Trophoblast cell (in vitro differentiated cells and primary cell): Measurements from ENCODE around the gene TP53I3. TPM values are rescaled to one million over a fixed set of nuclear protein-coding genes. Genes with fewer than 3 reads are reported as not detected.
A peak's percentile ranks its signal among the peaks of the same experiment; 100 is the strongest.

ENCODE experiments used
- DNase-seq, 2 donors: peaks; one replicate each; pipeline ENCODE4 v3.0.0-alpha.2; 2016
- H2AFZ ChIP-seq: 2 replicates; pipeline ENCODE4 v1.6.1; 2013; ENCODE audit warnings: low read length, moderate library complexity, mild to moderate bottlenecking; ENCODE audit not compliant: insufficient read depth, poor library complexity
- H2AK5ac ChIP-seq: 2 replicates; pipeline ENCODE4 v1.6.1; 2013; ENCODE audit warnings: mild to moderate bottlenecking, low read length
- H2BK120ac ChIP-seq: 2 replicates; pipeline ENCODE4 v1.6.1; 2013; ENCODE audit warnings: low read length, mild to moderate bottlenecking, moderate library complexity; ENCODE audit not compliant: insufficient read depth, poor library complexity
- H2BK12ac ChIP-seq: 2 replicates; pipeline ENCODE4 v1.6.1; 2013; ENCODE audit warnings: mild to moderate bottlenecking, low read length, moderate library complexity
- H2BK5ac ChIP-seq: 2 replicates; pipeline ENCODE4 v1.6.1; 2013; ENCODE audit warnings: low read length, low read depth, moderate library complexity, mild to moderate bottlenecking; ENCODE audit not compliant: poor library complexity
- H3K14ac ChIP-seq: 2 replicates; pipeline ENCODE4 v1.6.1; 2013; ENCODE audit warnings: mild to moderate bottlenecking, low read length
- H3K18ac ChIP-seq: 2 replicates; pipeline ENCODE4 v1.6.1; 2013; ENCODE audit warnings: mild to moderate bottlenecking, low read length
- H3K23ac ChIP-seq: 2 replicates; pipeline ENCODE4 v1.6.1; 2013; ENCODE audit warnings: low read length
- H3K27ac ChIP-seq: 2 replicates; pipeline ENCODE4 v1.5.1; 2013; ENCODE audit warnings: low read depth, mild to moderate bottlenecking, inconsistent platforms, low read length, moderate library complexity
- H3K27me3 ChIP-seq: 2 replicates; pipeline ENCODE4 v1.6.1; 2013; ENCODE audit warnings: inconsistent platforms, mild to moderate bottlenecking, low read length, moderate library complexity; ENCODE audit not compliant: insufficient read depth
- H3K36me3 ChIP-seq, 2 experiments: 1 replicate in 1 of 2; 2 replicates in 1 of 2; pipeline ENCODE4 v1.6.1; 2013; ENCODE audit warnings: low read length in 2 of 2, mild to moderate bottlenecking in 2 of 2, moderate library complexity in 1 of 2; ENCODE audit not compliant: insufficient read depth in 2 of 2, control insufficient read depth in 1 of 2
- H3K4ac ChIP-seq: 2 replicates; pipeline ENCODE4 v1.6.1; 2013; ENCODE audit warnings: low read depth, mild to moderate bottlenecking, low read length, moderate library complexity
- H3K4me1 ChIP-seq, 2 experiments: 1 replicate in 1 of 2; 2 replicates in 1 of 2; pipeline ENCODE4 v1.6.1; 2013; ENCODE audit warnings: low read length in 2 of 2, mild to moderate bottlenecking in 2 of 2, moderate library complexity in 1 of 2; ENCODE audit not compliant: insufficient read depth in 2 of 2, control insufficient read depth in 1 of 2
- H3K4me2 ChIP-seq: 2 replicates; pipeline ENCODE4 v1.6.1; 2013; ENCODE audit warnings: inconsistent platforms, mild to moderate bottlenecking, low read length, moderate library complexity
- H3K4me3 ChIP-seq: 2 replicates; pipeline ENCODE4 v1.5.1; 2013; ENCODE audit warnings: mild to moderate bottlenecking, low read depth, low read length, inconsistent platforms
- H3K79me1 ChIP-seq: one replicate; pipeline ENCODE4 v1.6.1; 2013; ENCODE audit warnings: low read length
- H3K79me2 ChIP-seq: 2 replicates; pipeline ENCODE4 v1.6.1; 2013; ENCODE audit warnings: low read length, mild to moderate bottlenecking; ENCODE audit not compliant: control insufficient read depth, insufficient read depth, poor library complexity
- H3K9ac ChIP-seq: 2 replicates; pipeline ENCODE4 v1.6.1; 2013; ENCODE audit warnings: mild to moderate bottlenecking, low read length
- H3K9me3 ChIP-seq: 2 replicates; pipeline ENCODE4 v1.6.1; 2013; ENCODE audit warnings: low read depth, mild to moderate bottlenecking, control low read depth, inconsistent platforms, low read length; ENCODE audit not compliant: insufficient read depth
- H4K12ac ChIP-seq: 2 replicates; pipeline ENCODE4 v1.6.1; 2013; ENCODE audit warnings: low read depth, mild to moderate bottlenecking, low read length, moderate library complexity
- H4K8ac ChIP-seq: 2 replicates; pipeline ENCODE4 v1.6.1; 2013; ENCODE audit warnings: low read depth, mild to moderate bottlenecking, low read length, moderate library complexity
- H4K91ac ChIP-seq: one replicate; pipeline ENCODE4 v1.6.1; 2013; ENCODE audit warnings: low read depth, mild to moderate bottlenecking, low read length, moderate library complexity
- whole genome bisulfite sequencing: extraction: QIAGEN DNeasy Blood & Tissue Kit; methylation state at CpG from one replicate; pipeline ENCODE4 v1.1.7; 2013; ENCODE audit warnings: missing lambda C conversion rate; ENCODE audit not compliant: insufficient read length, insufficient coverage; ENCODE audit errors: extremely low coverage; 5-methylcytosine and 5-hydroxymethylcytosine counted together
- polyA plus RNA-seq: library from polyadenylated mRNA; stranded (reverse); fragments of 200-250 nt; gene quantifications from 2 replicates; pipeline ENCODE4 v1.2.3, GENCODE V29; 2013

The TP53I3 gene, protein sequence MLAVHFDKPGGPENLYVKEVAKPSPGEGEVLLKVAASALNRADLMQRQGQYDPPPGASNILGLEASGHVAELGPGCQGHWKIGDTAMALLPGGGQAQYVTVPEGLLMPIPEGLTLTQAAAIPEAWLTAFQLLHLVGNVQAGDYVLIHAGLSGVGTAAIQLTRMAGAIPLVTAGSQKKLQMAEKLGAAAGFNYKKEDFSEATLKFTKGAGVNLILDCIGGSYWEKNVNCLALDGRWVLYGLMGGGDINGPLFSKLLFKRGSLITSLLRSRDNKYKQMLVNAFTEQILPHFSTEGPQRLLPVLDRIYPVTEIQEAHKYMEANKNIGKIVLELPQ
- 33.8 and 34.1 TPM in 2 replicates for polyA plus RNA-seq

DNA sequence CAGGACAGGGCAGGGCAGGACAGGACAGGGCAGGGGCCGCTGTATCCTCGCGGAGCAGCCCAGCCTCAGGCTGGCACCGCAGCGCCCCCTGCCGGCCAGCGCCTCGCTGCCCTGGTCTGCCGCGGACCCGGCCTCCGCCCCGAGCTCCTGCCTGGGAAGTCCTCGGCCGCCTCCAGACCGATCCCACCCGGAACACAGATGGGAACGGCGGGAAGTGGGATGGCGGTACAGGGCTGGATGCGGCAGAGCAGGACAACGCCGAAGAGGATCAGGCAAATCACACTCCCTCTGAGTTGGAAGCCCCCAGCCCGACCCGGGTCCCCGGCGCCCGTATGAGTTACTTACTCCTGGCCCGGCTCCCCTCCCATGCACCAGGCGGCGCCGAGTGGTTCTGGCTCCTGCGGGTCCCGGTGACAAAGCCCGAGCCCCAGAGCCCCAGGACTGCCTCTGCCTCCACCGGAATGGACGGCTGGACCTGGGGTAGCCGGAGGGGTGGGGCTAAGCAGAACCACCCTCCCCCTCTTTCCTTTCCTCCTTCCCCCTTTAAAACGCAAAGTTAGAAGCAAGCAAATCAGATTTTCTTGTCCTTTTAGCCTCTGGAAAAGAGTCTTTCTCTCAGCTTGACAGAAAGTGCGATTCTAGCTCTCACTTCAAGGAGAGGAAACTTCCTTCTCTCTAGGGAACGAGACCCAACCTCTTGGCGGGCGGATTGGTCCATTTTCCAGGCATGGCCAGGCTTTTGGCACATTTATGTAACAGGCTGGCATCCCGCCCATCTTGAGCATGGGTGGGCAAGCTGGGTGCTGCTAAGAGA is at the start of gene TP53I3:
TSS of gene TP53I3 (minus strand) at position 449 of the 814 bp plus-strand sequence. CDS start 508 bp downstream, outside the sequence.
- H3K27ac ChIP-seq, result peak within 1 kb of the TSS; percentile 85
- peaks cover 14% of the 10 kb centered on the region for H3K79me1 ChIP-seq
- H3K14ac ChIP-seq, result peak within 1 kb of the TSS; percentile 67
- DNase-seq, result peak; percentile 85 to 96
- H3K36me3 ChIP-seq, result peaks cover 7 to 20% of the 10 kb centered on the region in 2 experiments
- peak within 1 kb of the TSS; percentile 92 for H3K4me2 ChIP-seq
- peak within 1 kb of the TSS; percentile 79 for H4K8ac ChIP-seq
- no peaks in the 10 kb centered on the region for H3K9me3 ChIP-seq
- peak within 1 kb of the TSS; percentile 68 for H2AFZ ChIP-seq
- H3K4me3 ChIP-seq, result peak within 1 kb of the TSS; percentile 82
- peak within 1 kb of the TSS; percentile 42 for H2BK12ac ChIP-seq
- peak within 1 kb of the TSS; percentile 88 for H4K12ac ChIP-seq
- WGBS, result 100% methylated on average over 1 of the region's 44 CpGs
- H3K18ac ChIP-seq, result peak within 1 kb of the TSS; percentile 78
- peaks cover 4% of the 10 kb centered on the region for H3K79me2 ChIP-seq
- H3K9ac ChIP-seq, result peak within 1 kb of the TSS; percentile 88
- peak within 1 kb of the TSS; percentile 29 for H2BK120ac ChIP-seq
- H3K23ac ChIP-seq, result no peak within 1 kb of the TSS
- no peaks in the 10 kb centered on the region for H3K27me3 ChIP-seq
- H3K4ac ChIP-seq, result peak within 1 kb of the TSS; percentile 90
- H3K4me1 ChIP-seq, result peaks cover 7% of the 10 kb centered on the region in 2 experiments
- peak within 1 kb of the TSS; percentile 89 for H4K91ac ChIP-seq
- peak within 1 kb of the TSS; percentile 19 for H2AK5ac ChIP-seq
- H2BK5ac ChIP-seq, result peak within 1 kb of the TSS; percentile 77

DNA sequence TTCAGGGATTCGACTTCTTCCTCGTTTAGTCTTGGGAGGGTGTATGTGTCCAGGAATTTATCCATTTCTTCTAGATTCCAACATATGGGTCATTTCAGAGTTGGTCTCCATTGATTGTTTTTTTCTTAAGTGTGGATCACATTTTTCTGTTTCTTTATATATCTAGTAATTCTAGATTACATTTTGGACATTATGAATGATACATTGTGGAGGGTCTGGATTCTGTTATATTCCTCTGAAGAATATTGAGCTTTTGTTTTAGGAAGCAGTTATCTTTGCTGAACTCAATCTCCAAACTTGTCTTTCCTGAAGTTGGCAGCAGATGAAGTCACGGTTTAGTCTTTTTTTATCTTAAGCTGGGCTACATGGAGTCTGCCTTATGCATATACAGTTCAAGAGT is 47.9 kb upstream of the TP53I3 start:
- Histone ChIP-seq H3K36me3 (no peaks in the 10 kb centered on the region), H3K4me3 (no peak overlapping the region), H3K9ac (no peak overlapping the region), H2AFZ (no peak overlapping the region), H3K27ac (no peak overlapping the region), H3K27me3 (no peaks in the 10 kb centered on the region), H4K8ac (no peak overlapping the region), H2BK120ac (no peak overlapping the region), H3K79me1 (no peaks in the 10 kb centered on the region), H2BK12ac (no peak overlapping the region), H3K4ac (no peak overlapping the region), H2AK5ac (no peak overlapping the region), H3K4me2 (no peak overlapping the region), H3K4me1 (no peaks in the 10 kb centered on the region), H4K12ac (no peak overlapping the region), H3K14ac (no peak overlapping the region), H2BK5ac (no peak overlapping the region), H4K91ac (no peak overlapping the region), H3K18ac (no peak overlapping the region), H3K79me2 (no peaks in the 10 kb centered on the region), H3K23ac (no peak overlapping the region), H3K9me3 (no peaks in the 10 kb centered on the region)
- no peak for DNase-seq
- WGBS, result no CpG with 5 or more reads among the region's 3 CpGs

DNA sequence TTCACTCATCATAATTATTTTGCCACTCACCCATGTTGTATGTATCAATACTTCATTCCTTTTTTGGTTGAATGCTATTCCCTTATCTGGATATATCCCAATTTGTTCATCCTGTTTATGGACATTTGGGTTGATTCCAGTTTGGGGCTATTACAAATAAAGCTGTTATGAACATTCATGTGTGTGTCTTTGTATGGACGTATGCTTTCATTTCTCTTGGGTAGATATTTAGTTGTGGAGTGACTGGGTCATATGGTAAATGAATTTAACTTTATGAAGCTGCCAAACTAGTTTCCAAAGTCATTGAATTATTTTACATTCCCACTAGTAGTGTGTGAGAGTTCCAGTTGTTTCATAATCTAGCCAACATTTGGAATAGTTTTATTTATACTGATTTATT is 41.3 kb upstream of the TP53I3 start:
- Histone ChIP-seq H2BK12ac (no peak overlapping the region), H3K4me1 (peaks cover 0 to 3% of the 10 kb centered on the region in 2 experiments), H3K4me3 (no peak overlapping the region), H3K36me3 (no peaks in the 10 kb centered on the region), H3K79me2 (peaks cover 8% of the 10 kb centered on the region), H4K8ac (no peak overlapping the region), H2AFZ (no peak overlapping the region), H2BK120ac (no peak overlapping the region), H4K91ac (no peak overlapping the region), H3K27ac (no peak overlapping the region), H3K9ac (no peak overlapping the region), H2BK5ac (no peak overlapping the region), H3K18ac (no peak overlapping the region), H3K4me2 (no peak overlapping the region), H3K4ac (no peak overlapping the region), H3K79me1 (peaks cover 12% of the 10 kb centered on the region), H4K12ac (no peak overlapping the region), H3K23ac (no peak overlapping the region), H3K14ac (no peak overlapping the region), H3K27me3 (no peaks in the 10 kb centered on the region), H3K9me3 (peaks cover 2% of the 10 kb centered on the region), H2AK5ac (no peak overlapping the region)
- no CpG with 5 or more reads among the region's 1 CpG for WGBS
- DNase-seq, result no peak

DNA sequence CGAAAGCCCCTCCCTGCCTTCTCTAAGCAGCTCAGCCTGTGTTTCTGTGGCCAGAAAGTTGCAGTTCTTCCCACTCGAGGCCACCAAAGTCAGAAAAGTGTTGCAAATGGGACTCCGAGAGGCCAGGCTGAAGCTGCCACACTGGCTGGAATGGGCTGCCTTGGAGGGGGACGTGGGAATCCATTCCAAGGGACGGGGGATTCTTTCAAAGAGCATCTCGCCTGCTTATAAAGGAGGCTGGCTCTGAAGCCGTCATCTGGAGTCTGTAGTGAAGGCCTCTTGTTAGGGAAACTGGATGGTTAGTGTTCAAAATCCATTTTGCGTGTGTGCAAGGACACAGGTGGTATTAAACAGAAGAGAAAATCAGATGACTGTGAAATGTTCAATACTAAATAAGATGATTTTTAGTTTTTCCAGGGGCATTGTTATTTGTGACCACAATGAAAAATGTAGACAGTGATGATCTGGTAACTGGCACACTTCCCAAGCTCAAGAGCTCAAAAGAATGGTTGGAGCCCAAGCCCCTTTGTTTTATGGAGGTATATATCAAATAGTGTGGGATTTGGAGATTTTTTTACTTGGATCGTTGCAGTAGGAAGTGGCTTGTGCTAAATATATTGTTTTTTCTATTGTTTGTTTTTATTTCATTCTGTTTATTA is 39.4 kb upstream of the TP53I3 start:
- Histone ChIP-seq H3K27me3 (no peaks in the 10 kb centered on the region), H2AFZ (peak overlapping the region; percentile 99), H3K23ac (no peak overlapping the region), H2BK5ac (peak overlapping the region; percentile 87), H3K4me3 (peak overlapping the region; percentile 91), H3K14ac (peak overlapping the region; percentile 97), H3K36me3 (no peaks in the 10 kb centered on the region), H3K9me3 (peaks cover 2% of the 10 kb centered on the region), H3K4me1 (peaks cover 0 to 3% of the 10 kb centered on the region in 2 experiments), H4K91ac (peak overlapping the region; percentile 78), H4K12ac (peak overlapping the region; percentile 84), H3K4ac (peak overlapping the region; percentile 9), H2BK12ac (peak overlapping the region; percentile 38), H3K79me2 (peaks cover 8% of the 10 kb centered on the region), H3K18ac (peak overlapping the region; percentile 54), H2AK5ac (no peak overlapping the region), H3K79me1 (peaks cover 12% of the 10 kb centered on the region), H3K4me2 (peak overlapping the region; percentile 83), H3K27ac (peak overlapping the region; percentile 69), H3K9ac (peak overlapping the region; percentile 92), H4K8ac (peak overlapping the region; percentile 95), H2BK120ac (peak overlapping the region; percentile 85)
- WGBS, result no CpG with 5 or more reads among the region's 9 CpGs
- DNase-seq, result no peak
